GM19240 (cell line): ENCODE measurements around the gene NEAT1.

Source experiments
- DNase-seq: peaks from one replicate; pipeline ENCODE4 v3.0.0; 2011; ENCODE audit warnings: low spot score; ENCODE audit not compliant: insufficient read length

The NEAT1 gene

DNA sequence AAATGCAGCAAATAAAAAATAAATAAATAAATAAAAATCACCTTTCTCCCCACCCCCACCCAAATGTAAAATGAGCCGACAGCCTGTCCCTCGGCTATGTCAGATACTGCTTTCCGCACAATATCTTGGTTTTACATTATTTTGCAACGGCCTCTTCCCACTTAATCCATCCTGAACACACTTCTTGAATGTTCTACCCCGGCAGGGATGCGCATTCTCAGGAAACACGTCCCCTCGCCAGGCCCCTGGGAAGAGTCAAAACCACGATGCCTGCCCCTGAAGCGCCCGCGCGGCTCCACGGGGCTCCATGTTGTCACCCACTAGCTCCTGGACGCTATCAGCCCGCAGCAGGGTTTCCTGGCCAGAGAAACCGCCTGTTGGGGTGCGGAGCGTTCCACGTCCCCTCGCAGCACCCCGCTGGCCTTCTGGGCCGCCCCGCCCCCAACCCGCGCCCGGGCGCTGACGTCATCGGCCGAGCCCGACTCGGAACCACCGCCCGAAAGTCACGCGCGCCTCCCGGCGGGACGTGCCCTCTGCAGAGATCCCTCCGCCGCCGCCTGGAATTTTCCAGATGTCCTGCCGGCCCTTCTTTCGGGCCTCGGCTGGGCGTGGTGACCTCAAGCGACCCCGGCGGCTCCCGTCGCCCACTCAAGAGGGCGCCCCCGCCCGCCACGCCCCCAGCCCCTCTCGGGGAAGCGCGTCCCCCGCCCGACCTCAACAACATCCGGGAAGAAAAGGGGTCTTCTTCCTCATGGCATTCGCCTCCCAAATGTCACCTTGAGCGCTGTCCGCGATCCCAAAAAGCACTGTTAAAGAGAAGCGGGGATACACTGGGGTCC, 585 bp upstream of the NEAT1 start:
- no peak for DNase-seq

- no peak for DNase-seq
Observed at GRCh38 chr11:65423516-65424204, 1.1 kb downstream of the NEAT1 start.

DNA sequence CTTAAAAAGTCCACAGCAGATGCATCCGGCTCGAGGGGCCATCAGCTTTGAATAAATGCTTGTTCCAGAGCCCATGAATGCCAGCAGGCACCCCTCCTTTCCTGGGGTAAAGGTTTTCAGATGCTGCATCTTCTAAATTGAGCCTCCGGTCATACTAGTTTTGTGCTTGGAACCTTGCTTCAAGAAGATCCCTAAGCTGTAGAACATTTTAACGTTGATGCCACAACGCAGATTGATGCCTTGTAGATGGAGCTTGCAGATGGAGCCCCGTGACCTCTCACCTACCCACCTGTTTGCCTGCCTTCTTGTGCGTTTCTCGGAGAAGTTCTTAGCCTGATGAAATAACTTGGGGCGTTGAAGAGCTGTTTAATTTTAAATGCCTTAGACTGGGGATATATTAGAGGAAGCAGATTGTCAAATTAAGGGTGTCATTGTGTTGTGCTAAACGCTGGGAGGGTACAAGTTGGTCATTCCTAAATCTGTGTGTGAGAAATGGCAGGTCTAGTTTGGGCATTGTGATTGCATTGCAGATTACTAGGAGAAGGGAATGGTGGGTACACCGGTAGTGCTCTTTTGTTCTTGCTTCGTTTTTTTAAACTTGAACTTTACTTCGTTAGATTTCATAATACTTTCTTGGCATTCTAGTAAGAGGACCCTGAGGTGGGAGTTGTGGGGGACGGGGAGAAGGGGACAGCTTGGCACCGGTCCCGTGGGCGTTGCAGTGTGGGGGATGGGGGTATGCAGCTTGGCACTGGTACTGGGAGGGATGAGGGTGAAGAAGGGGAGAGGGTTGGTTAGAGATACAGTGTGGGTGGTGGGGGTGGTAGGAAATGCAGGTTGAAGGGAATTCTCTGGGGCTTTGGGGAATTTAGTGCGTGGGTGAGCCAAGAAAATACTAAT, 1.9 kb downstream of the NEAT1 start:
- no peak for DNase-seq

DNA sequence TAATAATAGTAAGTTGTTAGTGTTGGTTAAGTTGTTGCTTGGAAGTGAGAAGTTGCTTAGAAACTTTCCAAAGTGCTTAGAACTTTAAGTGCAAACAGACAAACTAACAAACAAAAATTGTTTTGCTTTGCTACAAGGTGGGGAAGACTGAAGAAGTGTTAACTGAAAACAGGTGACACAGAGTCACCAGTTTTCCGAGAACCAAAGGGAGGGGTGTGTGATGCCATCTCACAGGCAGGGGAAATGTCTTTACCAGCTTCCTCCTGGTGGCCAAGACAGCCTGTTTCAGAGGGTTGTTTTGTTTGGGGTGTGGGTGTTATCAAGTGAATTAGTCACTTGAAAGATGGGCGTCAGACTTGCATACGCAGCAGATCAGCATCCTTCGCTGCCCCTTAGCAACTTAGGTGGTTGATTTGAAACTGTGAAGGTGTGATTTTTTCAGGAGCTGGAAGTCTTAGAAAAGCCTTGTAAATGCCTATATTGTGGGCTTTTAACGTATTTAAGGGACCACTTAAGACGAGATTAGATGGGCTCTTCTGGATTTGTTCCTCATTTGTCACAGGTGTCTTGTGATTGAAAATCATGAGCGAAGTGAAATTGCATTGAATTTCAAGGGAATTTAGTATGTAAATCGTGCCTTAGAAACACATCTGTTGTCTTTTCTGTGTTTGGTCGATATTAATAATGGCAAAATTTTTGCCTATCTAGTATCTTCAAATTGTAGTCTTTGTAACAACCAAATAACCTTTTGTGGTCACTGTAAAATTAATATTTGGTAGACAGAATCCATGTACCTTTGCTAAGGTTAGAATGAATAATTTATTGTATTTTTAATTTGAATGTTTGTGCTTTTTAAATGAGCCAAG, 2.7 kb downstream of the NEAT1 start:
- no peak for DNase-seq

GRCh38 chr11:65425971-65426838, 3.6 kb downstream of the NEAT1 start:
- no peak for DNase-seq

GRCh38 chr11:65426839-65427690, 4.5 kb downstream of the NEAT1 start:
- no peak for DNase-seq

- DNase-seq, result no peak
Observed at GRCh38 chr11:65427691-65428577, 5.3 kb downstream of the NEAT1 start.

DNA sequence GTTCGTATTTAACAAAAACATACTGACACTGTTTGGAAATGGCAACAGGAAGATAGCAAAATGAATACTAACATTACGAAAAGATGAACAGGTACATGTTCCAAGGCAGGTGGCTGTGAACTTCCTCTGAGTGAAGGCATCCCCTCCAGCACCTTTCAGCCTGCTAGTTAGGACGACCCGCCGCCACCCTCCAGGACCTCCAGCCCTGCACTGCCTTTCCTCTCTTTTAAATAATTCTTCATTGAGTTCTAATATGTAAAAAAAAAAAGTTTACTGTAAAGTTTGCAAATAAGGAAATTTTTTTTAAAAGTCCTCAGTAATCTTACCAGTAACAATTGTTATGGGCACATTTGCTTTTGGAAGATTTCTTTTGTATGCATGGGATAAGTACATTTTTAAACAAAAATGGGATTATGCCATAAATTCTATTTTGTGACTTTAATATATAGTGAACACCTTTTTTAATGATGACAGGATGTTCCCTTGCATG, 6.0 kb downstream of the NEAT1 start:
- DNase-seq, result no peak

GRCh38 chr11:65429068-65429681, 6.6 kb downstream of the NEAT1 start:
- DNase-seq, result no peak

DNA sequence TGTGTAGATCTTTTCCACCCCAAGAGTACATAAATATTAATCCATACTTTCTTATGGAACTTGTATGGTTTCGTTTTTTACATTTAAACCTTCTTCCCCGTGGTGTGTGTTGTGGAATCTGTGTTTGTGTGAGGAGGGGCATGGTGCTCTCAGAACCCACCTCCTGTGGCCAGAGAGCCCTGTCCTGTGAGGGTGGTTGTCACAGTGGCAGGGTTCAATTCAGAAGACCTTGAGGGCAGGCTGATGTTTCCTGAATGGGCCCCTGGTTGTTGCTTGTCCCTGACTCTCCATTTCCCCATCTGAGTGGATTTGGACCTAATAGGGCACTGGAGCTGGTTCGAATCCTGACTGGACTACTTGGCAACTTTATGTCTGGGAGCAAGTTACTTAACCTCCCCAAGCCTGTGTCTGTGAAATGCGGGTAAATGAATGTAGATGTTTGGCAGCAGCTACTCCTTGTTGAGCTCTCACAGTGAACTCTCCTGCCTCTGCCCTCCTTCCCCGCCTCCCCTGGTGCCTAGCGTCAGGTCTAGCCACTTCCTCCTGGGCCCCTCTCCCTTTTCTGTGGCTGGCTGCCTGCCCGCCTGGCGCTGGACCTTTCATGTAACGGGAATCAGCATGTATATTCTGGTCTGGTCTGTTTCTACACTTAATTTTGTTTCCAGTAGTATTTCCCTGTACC, 7.3 kb downstream of the NEAT1 start:
- no peak for DNase-seq

DNA sequence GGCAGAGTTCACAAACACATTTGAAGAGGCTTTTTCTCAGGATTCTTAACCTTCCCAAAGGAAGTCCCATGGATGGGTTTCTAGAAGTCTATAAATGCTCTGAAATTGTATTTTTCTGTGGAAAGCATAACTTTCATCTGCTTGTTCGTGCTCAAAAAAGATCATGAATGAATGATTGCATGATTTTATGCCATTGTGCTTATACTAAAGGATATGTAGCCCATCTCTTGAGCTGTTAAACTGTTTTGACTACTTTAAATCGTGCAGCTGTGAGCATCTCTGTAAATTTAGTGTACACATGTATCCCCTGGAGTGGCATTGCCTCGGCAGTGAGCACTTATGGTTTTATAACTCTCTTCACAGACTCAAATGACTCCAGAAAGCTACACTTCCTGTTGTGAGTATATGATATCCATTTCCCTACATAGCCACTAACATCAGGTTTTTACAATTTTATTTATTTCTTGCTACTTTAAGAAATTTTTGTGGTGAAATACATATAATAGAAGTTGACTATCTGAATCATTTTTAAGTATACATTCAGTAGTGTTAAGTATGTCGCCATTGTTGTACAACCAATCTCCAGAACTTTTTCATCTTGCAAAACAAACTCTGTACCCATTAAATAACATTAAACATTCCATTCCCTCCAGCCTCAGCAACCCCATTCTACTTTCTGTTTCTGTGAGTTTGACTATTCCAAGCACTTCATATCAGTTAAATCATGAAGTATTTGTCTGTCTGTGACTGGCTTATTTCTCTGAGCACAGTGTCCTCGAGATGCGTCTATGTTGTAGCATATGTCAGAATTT, 8.0 kb downstream of the NEAT1 start:
- DNase-seq, result no peak

- no peak for DNase-seq
Observed at GRCh38 chr11:65431451-65432099, 9.0 kb downstream of the NEAT1 start.

DNA sequence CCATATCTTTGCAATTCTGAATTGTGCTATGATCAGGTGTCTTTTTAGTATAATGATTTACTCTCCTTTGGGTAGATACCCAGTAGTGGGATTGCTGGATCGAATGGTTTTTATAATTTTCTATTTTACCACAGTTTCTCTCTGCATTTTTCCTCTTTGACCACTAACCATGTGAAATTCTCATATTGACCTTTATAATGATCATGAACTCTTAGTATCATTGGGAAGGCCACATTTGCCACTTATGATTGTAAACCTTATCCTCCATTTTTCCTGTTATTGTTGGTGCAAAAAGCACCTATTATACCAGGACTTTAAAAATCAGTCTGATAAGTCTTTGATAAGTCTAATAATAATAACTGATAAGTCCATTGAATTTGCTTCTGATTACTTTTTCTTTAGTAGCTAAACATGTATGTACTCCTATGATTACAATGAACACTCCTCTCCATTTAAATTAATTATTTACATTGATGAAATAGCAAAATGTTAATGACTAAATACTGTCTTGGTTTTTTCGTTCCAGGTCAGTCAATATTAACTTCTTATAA, 9.6 kb downstream of the NEAT1 start:
- no peak for DNase-seq

DNA sequence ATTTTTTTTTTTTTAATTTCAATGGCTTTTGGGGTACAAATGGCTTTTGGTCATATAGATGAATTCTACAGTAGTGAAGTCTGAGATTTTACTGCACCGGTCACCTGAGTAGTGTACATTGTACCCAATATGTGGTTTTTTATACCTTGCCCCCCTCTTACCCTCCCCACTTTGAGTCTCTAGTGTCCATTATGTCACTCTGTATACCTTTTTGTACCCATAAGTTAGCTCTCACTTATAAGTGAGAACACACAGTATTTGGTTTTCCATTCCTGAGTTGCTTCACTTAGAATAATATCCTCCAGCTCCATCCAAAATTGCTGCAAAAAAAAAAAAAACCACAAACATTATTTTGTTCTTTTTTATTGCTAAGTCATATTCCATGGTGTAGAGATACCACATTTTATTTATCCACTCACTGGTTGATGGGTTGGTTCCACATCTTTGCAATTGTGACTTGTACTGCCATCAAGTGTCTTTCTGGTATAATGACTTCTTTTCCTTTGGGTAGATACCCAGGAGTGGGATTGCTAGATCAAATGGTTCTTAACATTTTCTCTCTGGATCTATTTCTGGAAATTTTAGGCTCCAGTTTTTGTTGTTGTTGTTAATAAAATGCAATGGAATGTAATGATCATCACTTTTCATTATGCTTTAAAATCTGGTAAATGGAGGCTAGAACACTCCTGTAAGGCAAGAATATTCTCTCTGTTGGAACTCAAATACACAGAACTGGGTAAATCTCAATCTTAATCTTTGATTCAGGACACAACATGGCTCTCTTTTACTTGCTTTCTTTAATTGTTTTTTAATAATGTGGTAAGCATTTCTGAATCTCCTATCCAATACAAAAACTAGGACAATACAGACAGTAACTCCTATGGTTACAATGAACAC, 10.3 kb downstream of the NEAT1 start:
- no peak for DNase-seq
